Measurements from ENCODE around the gene RUNX1.

- TF ChIP-seq PATZ1 (CRISPR knock-in tag; IDR thresholded peaks at IDR 0.05; ENCODE audit: borderline replicate concordance) (no peak), GLIS3 (CRISPR knock-in tag; IDR thresholded peaks at IDR 0.05) (no peak), SNAI2 (CRISPR knock-in tag; IDR thresholded peaks at IDR 0.05) (no peak)
Observed at GRCh38 chr21:34781526-34781925, 267.6 kb downstream of the RUNX1 start.

Data from SK-N-SH treated with all-trans-retinoic acid at 6 μM for 48 hours (cell line).